Mesothelial cell of epicardium (in vitro differentiated cells): ENCODE data around the gene TRIM26. TPM values are rescaled to one million over a fixed set of nuclear protein-coding genes. Genes with fewer than 3 reads are reported as not detected.

Source experiments
- DNase-seq, 2 experiments: peaks; one replicate each; pipeline ENCODE4 v3.0.0; 2021; ENCODE audit warnings: low spot score in 2 of 2; ENCODE audit not compliant: unreplicated experiment in 2 of 2
- H3K27ac Mint-ChIP-seq: 2 replicates; pipeline ENCODE4 v1.8.0; 2021; ENCODE audit warnings: mixed read lengths
- H3K27me3 Mint-ChIP-seq: 2 replicates; pipeline ENCODE4 v1.8.0; 2021; ENCODE audit warnings: low read depth, mixed read lengths
- H3K36me3 Mint-ChIP-seq: 2 replicates; pipeline ENCODE4 v1.8.0; 2021; ENCODE audit warnings: mixed read lengths
- H3K4me1 Mint-ChIP-seq: 2 replicates; pipeline ENCODE4 v1.8.0; 2021; ENCODE audit warnings: mixed read lengths
- H3K4me3 Mint-ChIP-seq: 2 replicates; pipeline ENCODE4 v1.8.0; 2021; ENCODE audit warnings: mild to moderate bottlenecking, moderate library complexity, mixed read lengths
- H3K9me3 Mint-ChIP-seq: 2 replicates; pipeline ENCODE4 v1.8.0; 2021; ENCODE audit warnings: mixed read lengths
- total RNA-seq: library from RNA; stranded (reverse); gene quantifications from 3 replicates; pipeline ENCODE4 v1.2.1, GENCODE V29; 2021
- TF ChIP-seq, protein P1 (sequence below): fragments of 200-600 bp; sonication (generic); IDR thresholded peaks from one replicate; pipeline ENCODE4 v1.5.0; 2021; ENCODE audit warnings: antibody characterized with exemption; ENCODE audit not compliant: unreplicated experiment

TRIM26 gene
- total RNA-seq, 1 donor from 2014 or later = 55.4 TPM

DNA sequence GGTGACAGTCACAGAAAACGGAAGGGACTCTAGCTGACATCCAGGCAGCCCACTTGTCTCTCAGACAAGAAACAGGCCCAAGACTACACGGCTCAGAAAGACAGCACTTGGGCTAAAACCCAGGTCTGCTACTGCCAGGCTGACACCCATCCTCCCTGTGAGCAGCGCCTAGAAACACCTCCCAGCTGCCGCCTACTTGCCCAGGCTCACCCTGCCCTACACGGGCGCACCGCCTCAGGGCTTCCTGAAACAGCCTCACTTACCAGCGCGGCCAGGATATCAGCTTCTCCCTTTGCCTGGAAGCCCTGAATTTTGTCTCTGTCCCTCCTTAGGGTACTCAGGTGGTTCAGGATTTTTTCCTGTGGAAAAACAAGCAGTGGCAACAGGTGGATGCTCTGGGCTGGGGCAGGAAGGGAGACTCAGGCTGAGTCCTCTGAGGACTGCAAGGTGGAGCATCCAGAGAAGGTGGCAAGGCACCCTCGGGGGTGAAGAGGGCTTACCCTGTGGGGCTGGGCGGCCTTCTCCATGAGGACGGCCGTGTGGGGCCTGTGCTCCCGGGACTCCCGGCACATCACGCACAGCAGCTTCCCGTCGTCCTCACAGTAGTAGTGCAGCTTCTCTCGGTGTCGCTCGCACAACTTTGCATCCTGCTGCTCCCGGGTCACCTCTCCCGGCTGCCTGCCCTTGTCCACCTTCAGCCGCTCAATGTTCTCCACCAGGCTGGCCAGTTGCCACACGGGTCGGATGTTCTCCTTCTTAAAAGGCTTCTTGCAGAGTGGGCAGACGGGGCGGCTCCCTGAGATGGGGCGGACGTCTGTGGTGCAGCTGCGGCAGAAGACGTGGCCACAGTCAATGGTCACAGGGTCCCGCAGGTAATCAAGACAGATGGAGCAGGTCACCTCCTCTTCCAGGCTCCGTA lies 14.8 kb downstream of the TRIM26 start:
- TF ChIP-seq, protein P1, sequence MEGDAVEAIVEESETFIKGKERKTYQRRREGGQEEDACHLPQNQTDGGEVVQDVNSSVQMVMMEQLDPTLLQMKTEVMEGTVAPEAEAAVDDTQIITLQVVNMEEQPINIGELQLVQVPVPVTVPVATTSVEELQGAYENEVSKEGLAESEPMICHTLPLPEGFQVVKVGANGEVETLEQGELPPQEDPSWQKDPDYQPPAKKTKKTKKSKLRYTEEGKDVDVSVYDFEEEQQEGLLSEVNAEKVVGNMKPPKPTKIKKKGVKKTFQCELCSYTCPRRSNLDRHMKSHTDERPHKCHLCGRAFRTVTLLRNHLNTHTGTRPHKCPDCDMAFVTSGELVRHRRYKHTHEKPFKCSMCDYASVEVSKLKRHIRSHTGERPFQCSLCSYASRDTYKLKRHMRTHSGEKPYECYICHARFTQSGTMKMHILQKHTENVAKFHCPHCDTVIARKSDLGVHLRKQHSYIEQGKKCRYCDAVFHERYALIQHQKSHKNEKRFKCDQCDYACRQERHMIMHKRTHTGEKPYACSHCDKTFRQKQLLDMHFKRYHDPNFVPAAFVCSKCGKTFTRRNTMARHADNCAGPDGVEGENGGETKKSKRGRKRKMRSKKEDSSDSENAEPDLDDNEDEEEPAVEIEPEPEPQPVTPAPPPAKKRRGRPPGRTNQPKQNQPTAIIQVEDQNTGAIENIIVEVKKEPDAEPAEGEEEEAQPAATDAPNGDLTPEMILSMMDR = no peak
- Mint-ChIP-seq H3K27me3 (no peaks in the 10 kb centered on the region), H3K27ac (no peak overlapping the region), H3K36me3 (peaks cover 28% of the 10 kb centered on the region), H3K4me1 (peaks cover 3% of the 10 kb centered on the region), H3K4me3 (no peak overlapping the region), H3K9me3 (no peaks in the 10 kb centered on the region)
- DNase-seq = no peak

DNA sequence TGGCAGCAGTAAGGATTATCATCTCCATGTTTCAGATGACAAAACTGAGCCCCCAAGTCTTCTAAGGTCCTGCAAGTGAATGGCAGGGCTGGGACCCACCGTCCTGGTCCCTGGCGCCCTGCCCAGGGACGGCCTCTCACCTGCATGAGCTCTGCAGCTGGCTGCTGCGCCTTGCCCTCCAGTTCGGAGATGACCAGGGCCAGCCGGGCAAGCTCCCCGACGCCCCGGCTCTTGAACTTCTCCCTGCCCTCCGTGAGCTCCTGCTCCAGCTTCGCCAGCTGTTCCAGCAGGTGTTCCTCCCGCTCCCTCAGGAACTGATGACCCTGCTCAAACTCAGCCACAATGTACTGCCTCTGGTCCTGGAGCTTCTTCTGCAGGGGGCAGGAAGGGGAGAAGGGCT lies 16.8 kb downstream of the TRIM26 start:
- Mint-ChIP-seq H3K9me3 (no peaks in the 10 kb centered on the region), H3K4me3 (no peak overlapping the region), H3K4me1 (no peaks in the 10 kb centered on the region), H3K27me3 (no peaks in the 10 kb centered on the region), H3K27ac (no peak overlapping the region), H3K36me3 (peaks cover 28% of the 10 kb centered on the region)
- TF ChIP-seq, protein P1 = no peak
- no peak for DNase-seq

DNA sequence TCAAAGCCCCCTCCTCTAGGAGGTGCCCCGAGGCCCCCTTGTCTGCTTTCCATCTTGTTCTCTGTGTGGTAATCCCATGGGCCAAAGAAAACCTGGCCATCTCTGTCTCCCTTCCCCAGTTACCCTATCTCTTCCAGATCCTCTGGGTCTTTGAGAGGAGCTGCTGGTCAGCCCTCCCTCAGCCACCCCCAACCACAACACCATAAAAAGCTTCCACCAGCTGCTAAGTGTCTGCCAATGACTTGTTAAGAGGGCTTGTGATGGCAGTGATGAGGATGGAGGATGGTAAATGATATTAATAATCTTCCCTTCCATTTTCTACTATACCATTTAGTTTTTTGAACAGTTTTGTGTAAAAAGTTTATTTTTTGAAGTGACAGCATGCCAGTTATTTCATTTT lies 17.3 kb downstream of the TRIM26 start:
- Mint-ChIP-seq H3K4me1 (no peaks in the 10 kb centered on the region), H3K27ac (no peak overlapping the region), H3K36me3 (peaks cover 30% of the 10 kb centered on the region), H3K27me3 (no peaks in the 10 kb centered on the region), H3K9me3 (no peaks in the 10 kb centered on the region), H3K4me3 (no peak overlapping the region)
- no peak for DNase-seq
- TF ChIP-seq, protein P1 = no peak

DNA sequence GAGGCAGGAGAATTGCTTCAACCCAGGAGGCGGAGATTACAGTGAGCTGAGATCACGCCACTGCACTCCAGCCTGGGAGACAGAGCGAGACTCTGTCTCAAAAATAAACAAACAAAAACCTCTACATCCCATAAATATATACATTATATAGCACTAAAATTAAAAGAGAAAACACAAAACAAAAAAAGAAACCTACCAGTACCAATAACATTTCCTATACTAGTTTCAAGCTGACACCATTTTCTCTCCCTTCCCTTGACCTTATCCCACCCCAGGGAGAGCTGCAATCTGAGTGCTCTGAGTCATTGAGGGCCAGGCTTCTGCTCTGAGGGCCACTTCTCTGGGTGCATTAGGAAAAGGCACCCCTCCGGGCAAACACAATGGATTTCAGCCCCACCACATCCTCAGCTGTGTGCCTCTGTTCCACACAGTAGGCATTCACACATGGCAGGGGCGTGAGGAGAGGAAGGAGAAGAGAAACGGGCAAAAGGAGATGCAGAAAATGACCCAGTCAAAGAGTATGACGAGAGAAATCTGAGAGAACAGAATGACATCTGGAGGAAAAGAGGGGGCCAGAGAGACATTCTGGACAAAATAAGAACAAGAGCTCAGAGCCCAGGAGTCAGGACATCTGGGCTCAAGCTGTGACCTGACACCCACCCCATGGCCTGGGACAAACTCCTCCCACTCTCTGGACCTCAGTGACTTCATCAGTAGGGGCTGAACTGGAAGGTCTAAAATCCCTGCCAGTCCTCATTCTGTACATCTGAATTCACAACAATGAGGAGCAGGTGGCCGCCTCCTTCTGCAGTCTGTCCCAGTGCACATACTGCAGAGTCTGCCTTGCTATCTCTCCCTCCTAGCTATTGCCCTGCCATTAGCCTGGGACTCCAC lies 18.2 kb downstream of the TRIM26 start:
- no peaks in the 10 kb centered on the region for H3K27me3 Mint-ChIP-seq
- no peak overlapping the region for H3K4me3 Mint-ChIP-seq
- TF ChIP-seq, protein P1 = no peak
- H3K36me3 Mint-ChIP-seq = peaks cover 32% of the 10 kb centered on the region
- no peak overlapping the region for H3K27ac Mint-ChIP-seq
- no peaks in the 10 kb centered on the region for H3K4me1 Mint-ChIP-seq
- H3K9me3 Mint-ChIP-seq = no peaks in the 10 kb centered on the region
- no peak for DNase-seq

DNA sequence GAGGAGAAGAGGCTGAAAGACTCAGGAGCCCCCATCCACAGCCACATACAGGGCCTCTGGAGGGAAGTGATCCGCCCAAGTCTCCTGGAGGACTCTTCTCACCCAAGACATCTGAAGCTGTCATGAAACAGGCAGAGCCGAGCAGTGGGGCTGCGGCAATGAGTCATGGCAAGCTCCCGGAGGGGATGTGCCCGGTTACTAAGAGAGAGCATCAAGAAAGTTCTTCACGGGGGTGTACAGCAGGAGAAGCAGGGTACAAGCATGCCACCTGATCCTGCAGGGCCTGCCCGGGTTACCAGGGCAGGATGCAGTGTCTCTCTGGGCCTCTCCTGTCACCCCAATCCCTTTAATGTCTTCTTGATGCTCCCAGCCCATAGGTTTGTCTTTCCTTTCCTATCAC lies 21.1 kb downstream of the TRIM26 start:
- no peak for DNase-seq
- Mint-ChIP-seq H3K36me3 (peaks cover 41% of the 10 kb centered on the region), H3K27ac (no peak overlapping the region), H3K9me3 (no peaks in the 10 kb centered on the region), H3K4me3 (no peak overlapping the region), H3K27me3 (no peaks in the 10 kb centered on the region), H3K4me1 (no peaks in the 10 kb centered on the region)
- TF ChIP-seq, protein P1 = no peak
